H1 (cell line): ENCODE measurements around the gene COLQ. TPM values are rescaled to one million over a fixed set of nuclear protein-coding genes. Genes with fewer than 3 reads are reported as not detected.

ENCODE experiments used
- CTBP2 ChIP-seq: IDR thresholded peaks from 2 replicates; pipeline ENCODE4 v1.7.0; 2011; ENCODE audit warnings: borderline replicate concordance, mild to moderate bottlenecking, moderate library complexity, mixed read lengths, low read length; ENCODE audit not compliant: insufficient read depth, insufficient read length
- GABPA ChIP-seq: IDR thresholded peaks from 2 replicates; pipeline ENCODE4 v1.6.1; 2011; ENCODE audit warnings: mild to moderate bottlenecking, low read length, moderate library complexity, borderline replicate concordance; ENCODE audit not compliant: insufficient read depth
- GTF2F1 ChIP-seq: IDR thresholded peaks from 2 replicates; pipeline ENCODE4 v1.6.1; 2012; ENCODE audit warnings: low read depth, low read length, improper control_type of control experiment, borderline replicate concordance
- JUN ChIP-seq: IDR thresholded peaks from 2 replicates; pipeline ENCODE4 v1.6.1; 2011; ENCODE audit warnings: low read depth, mild to moderate bottlenecking, improper control_type of control experiment, low read length
- SP1 ChIP-seq: IDR thresholded peaks from 2 replicates; pipeline ENCODE4 v1.6.1; 2011; ENCODE audit warnings: low read depth, low read length
- TAF7 ChIP-seq: optimal IDR thresholded peaks from 2 replicates; pipeline ENCODE3; 2011; ENCODE audit warnings: low read depth, mild to moderate bottlenecking, inconsistent platforms, low read length, moderate library complexity, borderline replicate concordance
- TEAD4 ChIP-seq: IDR thresholded peaks from 2 replicates; pipeline ENCODE4 v1.6.1; 2012; ENCODE audit warnings: low read depth, low read length, inconsistent platforms, mixed read lengths
- polyA plus RNA-seq, 7 experiments: library from polyadenylated mRNA; depleted of rRNA in 3 of 7; stranded (reverse) in 5 of 7; unstranded in 2 of 7; fragments of >200 nt in 5 of 7; fragments of 200-250 nt in 2 of 7; gene quantifications; 1 replicate in 5 of 7; 2 replicates in 1 of 7; 4 replicates in 1 of 7; pipeline versions ENCODE4 v1.2.1 to v1.2.3, GENCODE V29; 2011 to 2013; ENCODE audit warnings: missing spikeins in 2 of 7, mixed read lengths in 2 of 7
- total RNA-seq: library from RNA; stranded (reverse); fragmentation: NEBNext Ultra II Directional; extraction: Animal tissue kit (Norgen Biotek cat#: 25700); gene quantifications from 2 replicates; pipeline ENCODE4 v1.2.1, GENCODE V29; 2021
- TF ChIP-seq, protein P1 (sequence below): IDR thresholded peaks from 2 replicates; pipeline ENCODE4 v1.6.1; 2012; ENCODE audit warnings: low read length, inconsistent platforms

Gene COLQ
- total and polyA plus RNA-seq, 2 of the 8 experiments (the other 6 are each of a cell fraction or from before 2014, with no cell fraction given) = 1.5 to 1.9 TPM

DNA sequence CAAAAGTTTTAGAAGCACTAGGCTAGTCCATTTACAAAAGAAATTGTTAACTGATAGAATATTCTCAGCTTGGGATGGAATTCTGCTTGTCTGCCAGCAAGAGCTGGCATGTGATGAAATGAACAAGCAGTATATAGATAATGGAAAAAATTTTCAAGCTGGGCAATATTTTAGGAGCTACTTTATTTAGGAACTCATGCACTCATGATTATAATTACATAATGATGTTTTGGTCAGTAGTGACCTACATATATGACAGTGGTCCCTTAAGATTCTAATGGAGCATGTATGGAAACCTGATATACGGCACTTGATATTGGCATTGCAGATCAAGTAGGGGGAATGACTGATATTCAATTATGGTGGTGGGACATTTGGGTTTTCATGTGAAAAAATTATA is 88.0 kb downstream of the COLQ start (continued):
- TF ChIP-seq TEAD4 (no peak), GTF2F1 (no peak), SP1 (no peak), CTBP2 (no peak), GABPA (no peak), JUN (no peak), TAF7 (no peak)
- TF ChIP-seq, protein P1, sequence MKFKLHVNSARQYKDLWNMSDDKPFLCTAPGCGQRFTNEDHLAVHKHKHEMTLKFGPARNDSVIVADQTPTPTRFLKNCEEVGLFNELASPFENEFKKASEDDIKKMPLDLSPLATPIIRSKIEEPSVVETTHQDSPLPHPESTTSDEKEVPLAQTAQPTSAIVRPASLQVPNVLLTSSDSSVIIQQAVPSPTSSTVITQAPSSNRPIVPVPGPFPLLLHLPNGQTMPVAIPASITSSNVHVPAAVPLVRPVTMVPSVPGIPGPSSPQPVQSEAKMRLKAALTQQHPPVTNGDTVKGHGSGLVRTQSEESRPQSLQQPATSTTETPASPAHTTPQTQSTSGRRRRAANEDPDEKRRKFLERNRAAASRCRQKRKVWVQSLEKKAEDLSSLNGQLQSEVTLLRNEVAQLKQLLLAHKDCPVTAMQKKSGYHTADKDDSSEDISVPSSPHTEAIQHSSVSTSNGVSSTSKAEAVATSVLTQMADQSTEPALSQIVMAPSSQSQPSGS = no peak
